ENCODE measurements around the gene BAX.
A peak's percentile ranks its signal among the peaks of the same experiment; 100 is the strongest.

BAX gene

GRCh38 chr19:48991873-48992580 is 37.4 kb downstream of the BAX start:
- H4K20me1 ChIP-seq (ENCODE audit: insufficient read depth, low read length) = no peaks in the 10 kb centered on the region
- no peaks in the 10 kb centered on the region for H3K27me3 ChIP-seq (replicated peaks; ENCODE audit: insufficient read depth, low read length)
- H3K4me1 ChIP-seq (ENCODE audit: low read length) = peaks cover 10% of the 10 kb centered on the region
- TF ChIP-seq CTCF (IDR thresholded peaks at IDR 0.05; ENCODE audit: low read length) (no peak), EZH2phosphoT487 (IDR thresholded peaks at IDR 0.05; ENCODE audit: low read length) (no peak), EZH2 (optimal IDR thresholded peaks at IDR 0.05; ENCODE audit: low read depth, low read length) (no peak)
- peak overlapping the region; percentile 62 for H3K4me2 ChIP-seq (ENCODE audit: low read depth, low read length)
- peak overlapping the region; percentile 75 for H3K9ac ChIP-seq (ENCODE audit: low read length)
- no peaks in the 10 kb centered on the region for H3K9me2 ChIP-seq (replicated peaks; ENCODE audit: insufficient read depth, low read length)
- H3F3A ChIP-seq (ENCODE audit: insufficient read depth, low read length) = no peaks in the 10 kb centered on the region
- H3K36me3 ChIP-seq (replicated peaks; ENCODE audit: insufficient read depth, low read length) = no peaks in the 10 kb centered on the region
- peak overlapping the region; percentile 89; the same call in 1 of the 2 replicates for H3K27ac ChIP-seq (ENCODE audit: low read length)
- peak overlapping the region; percentile 96 for H3K4me3 ChIP-seq (ENCODE audit: low read length)
- H3K79me2 ChIP-seq (ENCODE audit: low read length) = peaks cover 63% of the 10 kb centered on the region
- H2AFZ ChIP-seq (ENCODE audit: low read length) = peak overlapping the region; percentile 69
- DNase-seq = peak; percentile 37
- H3K9me3 ChIP-seq (replicated peaks; ENCODE audit: insufficient read depth, low read length) = no peaks in the 10 kb centered on the region

GRCh38 chr19:48992581-48993174 is 38.0 kb downstream of the BAX start:
- H2AFZ ChIP-seq (ENCODE audit: low read length) = peak overlapping the region; percentile 69
- no peaks in the 10 kb centered on the region for H3F3A ChIP-seq (ENCODE audit: insufficient read depth, low read length)
- H3K9me2 ChIP-seq (replicated peaks; ENCODE audit: insufficient read depth, low read length) = no peaks in the 10 kb centered on the region
- H3K4me1 ChIP-seq (ENCODE audit: low read length) = peaks cover 10% of the 10 kb centered on the region
- H3K27me3 ChIP-seq (replicated peaks; ENCODE audit: insufficient read depth, low read length) = no peaks in the 10 kb centered on the region
- no peaks in the 10 kb centered on the region for H4K20me1 ChIP-seq (ENCODE audit: insufficient read depth, low read length)
- peaks cover 68% of the 10 kb centered on the region for H3K79me2 ChIP-seq (ENCODE audit: low read length)
- peak overlapping the region; percentile 62 for H3K4me2 ChIP-seq (ENCODE audit: low read depth, low read length)
- H3K36me3 ChIP-seq (replicated peaks; ENCODE audit: insufficient read depth, low read length) = no peaks in the 10 kb centered on the region
- peak overlapping the region; percentile 89; the same call in 1 of the 2 replicates for H3K27ac ChIP-seq (ENCODE audit: low read length)
- peak overlapping the region; percentile 75 for H3K9ac ChIP-seq (ENCODE audit: low read length)
- no peak for TF ChIP-seq EZH2 (optimal IDR thresholded peaks at IDR 0.05; ENCODE audit: low read depth, low read length)
- TF ChIP-seq EZH2phosphoT487 (IDR thresholded peaks at IDR 0.05; ENCODE audit: low read length) = no peak
- no peak for TF ChIP-seq CTCF (IDR thresholded peaks at IDR 0.05; ENCODE audit: low read length)
- no peak for DNase-seq
- H3K4me3 ChIP-seq (ENCODE audit: low read length) = peak overlapping the region; percentile 96
- H3K9me3 ChIP-seq (replicated peaks; ENCODE audit: insufficient read depth, low read length) = no peaks in the 10 kb centered on the region

GRCh38 chr19:48993175-48994034 is 38.7 kb downstream of the BAX start, which contains the start of the genes GYS1 and RUVBL2:
Gene GYS1, minus strand, starts transcription at chr19:48993309. Its CDS starts 197 bp downstream, at chr19:48993112.
Gene RUVBL2, plus strand, starts transcription at chr19:48993887. Its CDS starts 25 bp downstream, at chr19:48993912.
- H3K9me3 ChIP-seq (replicated peaks; ENCODE audit: insufficient read depth, low read length) = no peaks in the 10 kb centered on the region
- H3K4me2 ChIP-seq (ENCODE audit: low read depth, low read length) = peak within 1 kb of the TSS; percentile 89
- H3F3A ChIP-seq (ENCODE audit: insufficient read depth, low read length) = no peaks in the 10 kb centered on the region
- peak within 1 kb of the TSS; percentile 96 for H3K4me3 ChIP-seq (ENCODE audit: low read length)
- no peaks in the 10 kb centered on the region for H3K27me3 ChIP-seq (replicated peaks; ENCODE audit: insufficient read depth, low read length)
- H3K9me2 ChIP-seq (replicated peaks; ENCODE audit: insufficient read depth, low read length) = no peaks in the 10 kb centered on the region
- no peaks in the 10 kb centered on the region for H3K36me3 ChIP-seq (replicated peaks; ENCODE audit: insufficient read depth, low read length)
- H2AFZ ChIP-seq (ENCODE audit: low read length) = peak within 1 kb of the TSS; percentile 77
- peaks cover 75% of the 10 kb centered on the region for H3K79me2 ChIP-seq (ENCODE audit: low read length)
- TF ChIP-seq EZH2phosphoT487 (IDR thresholded peaks at IDR 0.05; ENCODE audit: low read length) (no peak), CTCF (IDR thresholded peaks at IDR 0.05; ENCODE audit: low read length) (peak; percentile 90)
- H3K4me1 ChIP-seq (ENCODE audit: low read length) = peaks cover 10% of the 10 kb centered on the region
- peak within 1 kb of the TSS; percentile 89 for H3K27ac ChIP-seq (ENCODE audit: low read length)
- H3K9ac ChIP-seq (ENCODE audit: low read length) = peak within 1 kb of the TSS; percentile 87
- no peaks in the 10 kb centered on the region for H4K20me1 ChIP-seq (ENCODE audit: insufficient read depth, low read length)
- DNase-seq = peak; percentile 100
